Measurements from ENCODE around the gene IGSF21. TPM values are rescaled to one million over a fixed set of nuclear protein-coding genes. Genes with fewer than 3 reads are reported as not detected.

IGSF21 gene
- total and polyA plus RNA-seq, 2 of the 4 experiments (the other 2 are of a cell fraction), result not detected

GRCh38 chr1:18396247-18396980 lies 288.8 kb downstream of the IGSF21 start:
- CTCF ChIA-PET, result no interaction called here
- H3K36me3 ChIP-seq (ENCODE audit: control insufficient read depth, insufficient read depth, low read length), result no peaks in the 10 kb centered on the region

More at GRCh38 chr1:18396247-18396980, 288.8 kb downstream of the IGSF21 start:
- no peak overlapping the region for H3K18ac ChIP-seq (ENCODE audit: low read depth, low read length)
- intact Hi-C loops (cut with micrococcal nuclease), result no loop called here
- H3K4me2 ChIP-seq (ENCODE audit: low read depth, low read length), result no peak overlapping the region
- no peak overlapping the region for H2AK5ac ChIP-seq (ENCODE audit: low read depth, low read length)
- dilution Hi-C loops (cut with HindIII; ENCODE audit: low sequenced_read_pairs, unreplicated experiment), result no loop called here
- no peak overlapping the region for H2BK120ac ChIP-seq (ENCODE audit: low read depth, low read length)
- H3K4me1 ChIP-seq (ENCODE audit: control insufficient read depth, insufficient read depth, low read length), result no peaks in the 10 kb centered on the region
- peaks cover 33% of the 10 kb centered on the region for H3K9me3 ChIP-seq (ENCODE audit: control insufficient read depth, insufficient read depth, low read length)
- no peak overlapping the region for H4K5ac ChIP-seq (ENCODE audit: low read depth, low read length)
- no peak overlapping the region for H4K8ac ChIP-seq (ENCODE audit: low read depth in 2 of 2, low read length in 2 of 2)
- H4K91ac ChIP-seq (ENCODE audit: insufficient read depth, low read depth, low read length), result no peak overlapping the region
- no peak overlapping the region for H2BK20ac ChIP-seq (ENCODE audit: low read depth, low read length)
- no peak overlapping the region for H3K23ac ChIP-seq (ENCODE audit: low read depth, low read length)
- DNase-seq (peak; percentile 0), ATAC-seq (ENCODE audit: low read depth) (no peak)
- H3K27me3 ChIP-seq (ENCODE audit: control insufficient read depth, insufficient read depth, low read length), result no peaks in the 10 kb centered on the region
- H3K9ac ChIP-seq (ENCODE audit: low read depth, low read length), result no peak overlapping the region
- H3K79me1 ChIP-seq (ENCODE audit: low read depth in 1 of 2, low read length in 2 of 2), result no peaks in the 10 kb centered on the region
- no peaks in the 10 kb centered on the region for H4K20me1 ChIP-seq (ENCODE audit: insufficient read depth, low read length)
- in situ Hi-C loops (cut with MboI; ENCODE audit: low sequenced_read_pairs), result no loop called here
- no peaks in the 10 kb centered on the region for H3K9me1 ChIP-seq (ENCODE audit: insufficient read depth, low read length)
- no peak overlapping the region for H3K4ac ChIP-seq (ENCODE audit: low read depth, low read length)
- H3K27ac ChIP-seq (ENCODE audit: insufficient read depth, low read length), result no peak overlapping the region
- 60% methylated on average over 1 of the region's 7 CpGs; no CpG with 5 or more reads in 1 of the 2 experiments for WGBS, 2 experiments (ENCODE audit: extremely low coverage in 2 of 2, insufficient read length in 1 of 2)
- no TSS peak for BruUV-seq (replicated peaks)
- POLR2A ChIA-PET (ENCODE audit: unreplicated experiment), result no interaction called here
- TF ChIP-seq MXI1 (IDR thresholded peaks at IDR 0.05; ENCODE audit: borderline replicate concordance, low read depth, low read length) (no peak), ELK1 (IDR thresholded peaks at IDR 0.05; ENCODE audit: borderline replicate concordance, low read depth, low read length) (no peak), RCOR1 (IDR thresholded peaks at IDR 0.05; ENCODE audit: insufficient replicate concordance, low read length) (no peak), NFE2L2 (IDR thresholded peaks at IDR 0.05; ENCODE audit: low read depth, low read length) (no peak), CEBPB (IDR thresholded peaks at IDR 0.05; ENCODE audit: low read depth, low read length) (no peak), BHLHE40 (IDR thresholded peaks at IDR 0.05; ENCODE audit: low read depth, low read length) (no peak), FOS (IDR thresholded peaks at IDR 0.05; ENCODE audit: low read depth, low read length) (no peak)
- TF ChIP-seq, protein P1, sequence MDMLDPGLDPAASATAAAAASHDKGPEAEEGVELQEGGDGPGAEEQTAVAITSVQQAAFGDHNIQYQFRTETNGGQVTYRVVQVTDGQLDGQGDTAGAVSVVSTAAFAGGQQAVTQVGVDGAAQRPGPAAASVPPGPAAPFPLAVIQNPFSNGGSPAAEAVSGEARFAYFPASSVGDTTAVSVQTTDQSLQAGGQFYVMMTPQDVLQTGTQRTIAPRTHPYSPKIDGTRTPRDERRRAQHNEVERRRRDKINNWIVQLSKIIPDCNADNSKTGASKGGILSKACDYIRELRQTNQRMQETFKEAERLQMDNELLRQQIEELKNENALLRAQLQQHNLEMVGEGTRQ (IDR thresholded peaks at IDR 0.05; ENCODE audit: low read depth, low read length), result no peak
- no peak overlapping the region for H2BK5ac ChIP-seq (ENCODE audit: low read depth, low read length, poor library complexity, severe bottlenecking)
- no peak overlapping the region for H2BK15ac ChIP-seq (ENCODE audit: low read depth, low read length)
- H3K56ac ChIP-seq (ENCODE audit: extremely low read depth, insufficient read depth, low read length), result no peak overlapping the region
- no peak overlapping the region for H3K4me3 ChIP-seq (ENCODE audit: insufficient read depth, low read depth, low read length)
- H3K14ac ChIP-seq (replicated peaks; ENCODE audit: low read depth, low read length), result no peak overlapping the region
- no peak overlapping the region for H2AFZ ChIP-seq (replicated peaks; ENCODE audit: low read length, poor library complexity)
- no peak overlapping the region for H2AK9ac ChIP-seq (replicated peaks; ENCODE audit: low read depth, low read length, poor library complexity)

All from IMR-90 (cell line).